Endothelial cell (in vitro differentiated cells): ENCODE data around the gene TMPRSS11E. TPM values are rescaled to one million over a fixed set of nuclear protein-coding genes. Genes with fewer than 3 reads are reported as not detected.

Source experiments
- DNase-seq: peaks from one replicate; pipeline ENCODE4 v3.0.0; 2021; ENCODE audit warnings: low spot score
- H3K27ac Mint-ChIP-seq: one replicate; pipeline ENCODE4 v1.8.0; 2021; ENCODE audit warnings: mixed read lengths, inconsistent platforms; ENCODE audit not compliant: unreplicated experiment
- H3K27me3 Mint-ChIP-seq: one replicate; pipeline ENCODE4 v1.8.0; 2021; ENCODE audit warnings: mild to moderate bottlenecking, moderate library complexity, mixed read lengths, inconsistent platforms; ENCODE audit not compliant: unreplicated experiment
- H3K36me3 Mint-ChIP-seq: one replicate; pipeline ENCODE4 v1.8.0; 2021; ENCODE audit warnings: mild to moderate bottlenecking, low read depth, mixed read lengths, inconsistent platforms; ENCODE audit not compliant: unreplicated experiment
- H3K4me1 Mint-ChIP-seq: one replicate; pipeline ENCODE4 v1.8.0; 2021; ENCODE audit warnings: mild to moderate bottlenecking, mixed read lengths, inconsistent platforms; ENCODE audit not compliant: unreplicated experiment
- H3K4me3 Mint-ChIP-seq: one replicate; pipeline ENCODE4 v1.8.0; 2021; ENCODE audit warnings: mild to moderate bottlenecking, mixed read lengths, inconsistent platforms; ENCODE audit not compliant: unreplicated experiment
- H3K9me3 Mint-ChIP-seq: one replicate; pipeline ENCODE4 v1.8.0; 2021; ENCODE audit warnings: mixed read lengths, inconsistent platforms; ENCODE audit not compliant: unreplicated experiment
- CTCF ChIP-seq: fragments of 200-600 bp; sonication (generic); IDR thresholded peaks from one replicate; pipeline ENCODE4 v1.5.0; 2021; ENCODE audit warnings: antibody characterized with exemption; ENCODE audit not compliant: unreplicated experiment
- total RNA-seq: library from RNA; stranded (reverse); fragmentation: NEBNext Ultra II Directional; extraction: Animal tissue kit (Norgen Biotek cat#: 25700); gene quantifications from one replicate; pipeline ENCODE4 v1.2.1, GENCODE V29; 2021; ENCODE audit not compliant: unreplicated experiment

TMPRSS11E gene
- total RNA-seq, 1 donor from 2014 or later: 1.3 TPM

GRCh38 chr4:68461790-68462189, 14.5 kb downstream of the TMPRSS11E start:
- Mint-ChIP-seq H3K4me1 (peaks cover 19% of the 10 kb centered on the region), H3K27me3 (peaks cover 1% of the 10 kb centered on the region), H3K9me3 (no peaks in the 10 kb centered on the region), H3K36me3 (no peaks in the 10 kb centered on the region), H3K4me3 (no peak overlapping the region), H3K27ac (no peak overlapping the region)
- no peak for DNase-seq
- no peak for TF ChIP-seq CTCF

- no peaks in the 10 kb centered on the region for H3K27me3 Mint-ChIP-seq
- no peak overlapping the region for H3K27ac Mint-ChIP-seq
- peaks cover 19% of the 10 kb centered on the region for H3K4me1 Mint-ChIP-seq
- H3K9me3 Mint-ChIP-seq: no peaks in the 10 kb centered on the region
- H3K36me3 Mint-ChIP-seq: no peaks in the 10 kb centered on the region
- no peak overlapping the region for H3K4me3 Mint-ChIP-seq
- DNase-seq: no peak
- TF ChIP-seq CTCF: no peak
Observed at GRCh38 chr4:68462691-68463090, 15.4 kb downstream of the TMPRSS11E start.

GRCh38 chr4:68463796-68464195, 16.5 kb downstream of the TMPRSS11E start:
- Mint-ChIP-seq H3K27me3 (no peaks in the 10 kb centered on the region), H3K36me3 (no peaks in the 10 kb centered on the region), H3K27ac (no peak overlapping the region), H3K4me3 (no peak overlapping the region), H3K4me1 (peaks cover 19% of the 10 kb centered on the region), H3K9me3 (no peaks in the 10 kb centered on the region)
- DNase-seq: no peak
- TF ChIP-seq CTCF: no peak

GRCh38 chr4:68465058-68465457, 17.8 kb downstream of the TMPRSS11E start:
- Mint-ChIP-seq H3K9me3 (no peaks in the 10 kb centered on the region), H3K4me3 (no peak overlapping the region), H3K36me3 (no peaks in the 10 kb centered on the region), H3K27ac (no peak overlapping the region), H3K4me1 (peaks cover 9% of the 10 kb centered on the region), H3K27me3 (no peaks in the 10 kb centered on the region)
- TF ChIP-seq CTCF: no peak
- DNase-seq: no peak

- Mint-ChIP-seq H3K9me3 (no peaks in the 10 kb centered on the region), H3K27ac (no peak overlapping the region), H3K27me3 (no peaks in the 10 kb centered on the region), H3K4me1 (peaks cover 3% of the 10 kb centered on the region), H3K4me3 (no peak overlapping the region), H3K36me3 (no peaks in the 10 kb centered on the region)
- DNase-seq: no peak
- TF ChIP-seq CTCF: no peak
Observed at GRCh38 chr4:68466185-68466584, 18.9 kb downstream of the TMPRSS11E start.
